ENCODE measurements around the gene FUT4.

GRCh38 chr11:94597896-94598295 lies 54.2 kb downstream of the FUT4 start:
- no peak for TF ChIP-seq CTCF (IDR thresholded peaks at IDR 0.05; ENCODE audit: poor library complexity, severe bottlenecking)
- TF ChIP-seq SMC3 (conservative IDR thresholded peaks at IDR 0.05; ENCODE audit: poor library complexity), result no peak
- TF ChIP-seq EZH2 (IDR thresholded peaks at IDR 0.05; ENCODE audit: borderline replicate concordance, insufficient read depth, low read length, poor library complexity, severe bottlenecking), result no peak
- TF ChIP-seq TAF1 (IDR thresholded peaks at IDR 0.05; ENCODE audit: low read depth), result no peak
- TF ChIP-seq POLR2AphosphoS5 (IDR thresholded peaks at IDR 0.05), result no peak
- no peak for TF ChIP-seq RAD21 (conservative IDR thresholded peaks at IDR 0.05)
- TF ChIP-seq MXI1 (conservative IDR thresholded peaks at IDR 0.05; ENCODE audit: poor library complexity, severe bottlenecking), result no peak
- TF ChIP-seq, protein P1, sequence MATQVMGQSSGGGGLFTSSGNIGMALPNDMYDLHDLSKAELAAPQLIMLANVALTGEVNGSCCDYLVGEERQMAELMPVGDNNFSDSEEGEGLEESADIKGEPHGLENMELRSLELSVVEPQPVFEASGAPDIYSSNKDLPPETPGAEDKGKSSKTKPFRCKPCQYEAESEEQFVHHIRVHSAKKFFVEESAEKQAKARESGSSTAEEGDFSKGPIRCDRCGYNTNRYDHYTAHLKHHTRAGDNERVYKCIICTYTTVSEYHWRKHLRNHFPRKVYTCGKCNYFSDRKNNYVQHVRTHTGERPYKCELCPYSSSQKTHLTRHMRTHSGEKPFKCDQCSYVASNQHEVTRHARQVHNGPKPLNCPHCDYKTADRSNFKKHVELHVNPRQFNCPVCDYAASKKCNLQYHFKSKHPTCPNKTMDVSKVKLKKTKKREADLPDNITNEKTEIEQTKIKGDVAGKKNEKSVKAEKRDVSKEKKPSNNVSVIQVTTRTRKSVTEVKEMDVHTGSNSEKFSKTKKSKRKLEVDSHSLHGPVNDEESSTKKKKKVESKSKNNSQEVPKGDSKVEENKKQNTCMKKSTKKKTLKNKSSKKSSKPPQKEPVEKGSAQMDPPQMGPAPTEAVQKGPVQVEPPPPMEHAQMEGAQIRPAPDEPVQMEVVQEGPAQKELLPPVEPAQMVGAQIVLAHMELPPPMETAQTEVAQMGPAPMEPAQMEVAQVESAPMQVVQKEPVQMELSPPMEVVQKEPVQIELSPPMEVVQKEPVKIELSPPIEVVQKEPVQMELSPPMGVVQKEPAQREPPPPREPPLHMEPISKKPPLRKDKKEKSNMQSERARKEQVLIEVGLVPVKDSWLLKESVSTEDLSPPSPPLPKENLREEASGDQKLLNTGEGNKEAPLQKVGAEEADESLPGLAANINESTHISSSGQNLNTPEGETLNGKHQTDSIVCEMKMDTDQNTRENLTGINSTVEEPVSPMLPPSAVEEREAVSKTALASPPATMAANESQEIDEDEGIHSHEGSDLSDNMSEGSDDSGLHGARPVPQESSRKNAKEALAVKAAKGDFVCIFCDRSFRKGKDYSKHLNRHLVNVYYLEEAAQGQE (IDR thresholded peaks at IDR 0.05; ENCODE audit: borderline replicate concordance), result no peak
- TF ChIP-seq EP300 (conservative IDR thresholded peaks at IDR 0.05; ENCODE audit: poor library complexity, severe bottlenecking), result no peak
